H1 (cell line): ENCODE results near the gene LUZP1.

Experiments
- CBX8 ChIP-seq: fragments of 300-800, 300-1000 bp; sonication (generic); IDR thresholded peaks from 2 replicates; pipeline ENCODE4 v1.7.1; 2016; ENCODE audit warnings: low read depth, low read length, borderline replicate concordance
- CHD2 ChIP-seq: IDR thresholded peaks from 2 replicates; pipeline ENCODE4 v1.6.1; 2012; ENCODE audit warnings: low read length, improper control_type of control experiment
- FOSL1 ChIP-seq: IDR thresholded peaks from 2 replicates; pipeline ENCODE4 v1.6.1; 2011; ENCODE audit warnings: mild to moderate bottlenecking, low read depth, low read length, moderate library complexity; ENCODE audit not compliant: insufficient read depth
- GTF2F1 ChIP-seq: IDR thresholded peaks from 2 replicates; pipeline ENCODE4 v1.6.1; 2012; ENCODE audit warnings: low read depth, low read length, improper control_type of control experiment, borderline replicate concordance
- TAF7 ChIP-seq: optimal IDR thresholded peaks from 2 replicates; pipeline ENCODE3; 2011; ENCODE audit warnings: low read depth, mild to moderate bottlenecking, inconsistent platforms, low read length, moderate library complexity, borderline replicate concordance
- TF ChIP-seq, protein P1 (sequence below), 3 experiments: IDR thresholded peaks; 1 replicate in 2 of 3; 2 replicates in 1 of 3; pipeline versions ENCODE4 v1.5.1 to v1.6.1; 2011; ENCODE audit warnings: low read length in 3 of 3, mild to moderate bottlenecking in 3 of 3, inconsistent platforms in 2 of 3, low read depth in 1 of 3, moderate library complexity in 1 of 3; ENCODE audit not compliant: insufficient read depth in 1 of 3; ENCODE audit errors: control extremely low read depth in 1 of 3

DNA sequence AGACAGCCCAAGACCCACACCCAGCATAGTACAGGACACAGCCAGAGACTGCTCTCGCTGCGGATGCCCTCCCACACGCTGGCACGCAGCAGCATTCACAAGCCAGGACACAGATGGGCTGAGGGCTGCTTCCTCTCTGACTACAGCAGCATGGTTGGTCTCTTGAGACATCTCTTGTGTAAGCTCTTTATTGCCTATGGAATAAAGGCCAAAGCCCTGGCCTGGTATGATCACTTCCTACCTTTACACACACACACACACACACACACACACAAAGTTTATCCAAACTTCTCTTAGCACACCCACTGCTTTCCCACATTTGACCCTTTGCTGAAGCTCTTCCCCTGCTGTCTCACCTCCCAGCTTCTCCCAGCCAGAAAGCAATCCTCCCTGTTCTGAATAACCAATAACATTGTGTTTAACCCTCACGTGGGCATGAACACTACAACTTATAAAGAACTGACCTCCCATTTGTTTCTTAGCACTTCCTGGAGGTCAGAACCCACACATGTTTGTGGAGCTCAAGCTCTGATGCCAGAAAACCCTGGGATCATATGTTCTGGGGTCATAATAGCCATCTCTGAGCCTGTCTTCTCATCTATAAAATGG is 1.2 kb upstream of the LUZP1 start:
- TF ChIP-seq, protein P1, sequence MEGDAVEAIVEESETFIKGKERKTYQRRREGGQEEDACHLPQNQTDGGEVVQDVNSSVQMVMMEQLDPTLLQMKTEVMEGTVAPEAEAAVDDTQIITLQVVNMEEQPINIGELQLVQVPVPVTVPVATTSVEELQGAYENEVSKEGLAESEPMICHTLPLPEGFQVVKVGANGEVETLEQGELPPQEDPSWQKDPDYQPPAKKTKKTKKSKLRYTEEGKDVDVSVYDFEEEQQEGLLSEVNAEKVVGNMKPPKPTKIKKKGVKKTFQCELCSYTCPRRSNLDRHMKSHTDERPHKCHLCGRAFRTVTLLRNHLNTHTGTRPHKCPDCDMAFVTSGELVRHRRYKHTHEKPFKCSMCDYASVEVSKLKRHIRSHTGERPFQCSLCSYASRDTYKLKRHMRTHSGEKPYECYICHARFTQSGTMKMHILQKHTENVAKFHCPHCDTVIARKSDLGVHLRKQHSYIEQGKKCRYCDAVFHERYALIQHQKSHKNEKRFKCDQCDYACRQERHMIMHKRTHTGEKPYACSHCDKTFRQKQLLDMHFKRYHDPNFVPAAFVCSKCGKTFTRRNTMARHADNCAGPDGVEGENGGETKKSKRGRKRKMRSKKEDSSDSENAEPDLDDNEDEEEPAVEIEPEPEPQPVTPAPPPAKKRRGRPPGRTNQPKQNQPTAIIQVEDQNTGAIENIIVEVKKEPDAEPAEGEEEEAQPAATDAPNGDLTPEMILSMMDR (IDR thresholded peaks at IDR 0.05; ENCODE audit: control extremely low read depth in 1 of 3, insufficient read depth in 1 of 3, low read depth in 1 of 3, low read length in 3 of 3), result no peak
- TF ChIP-seq TAF7 (no peak), FOSL1 (no peak), GTF2F1 (no peak), CBX8 (no peak), CHD2 (no peak)
